ENCODE measurements around the gene PDE1C.

The PDE1C gene

GRCh38 chr7:32069116-32069650 lies 1.0 kb downstream of the PDE1C start:
- no peak overlapping the region for H3K27ac ChIP-seq (ENCODE audit: insufficient read depth in 1 of 2, low read depth in 1 of 2, low read length in 2 of 2, poor library complexity in 1 of 2, severe bottlenecking in 2 of 2)
- H3K4me1 ChIP-seq (ENCODE audit: control extremely low read depth in 1 of 4, control insufficient read depth in 4 of 4, insufficient read depth in 4 of 4, low read length in 3 of 4) = peaks cover 0 to 15% (median 10%) of the 10 kb centered on the region in 4 experiments
- CTCF ChIA-PET = no interaction called here
- H3K4me3 ChIP-seq (ENCODE audit: control insufficient read depth in 1 of 7, extremely low read depth in 1 of 7, insufficient read depth in 4 of 7, low read depth in 2 of 7, low read length in 6 of 7) = no peak overlapping the region
- DNase-seq = no peak
- peaks cover 13 to 63% (median 21%) of the 10 kb centered on the region in 5 experiments for H3K27me3 ChIP-seq (replicated peaks in 2 of 5; ENCODE audit: control insufficient read depth in 4 of 5, insufficient read depth in 5 of 5, low read length in 4 of 5)
- no peaks in the 10 kb centered on the region for H3K9me3 ChIP-seq (ENCODE audit: control extremely low read depth in 1 of 5, control insufficient read depth in 4 of 5, insufficient read depth in 2 of 5, low read depth in 1 of 5, low read length in 4 of 5)
- H3K36me3 ChIP-seq (ENCODE audit: control insufficient read depth in 4 of 4, insufficient read depth in 4 of 4, low read length in 3 of 4) = no peaks in the 10 kb centered on the region
- POLR2A ChIA-PET = no interaction called here

- CTCF ChIA-PET = no interaction called here
Measured at GRCh38 chr7:32068411-32069101, 1.7 kb downstream of the PDE1C start.

GRCh38 chr7:32066441-32066840 lies 3.8 kb downstream of the PDE1C start:
- H3K4me3 ChIP-seq (ENCODE audit: control insufficient read depth in 1 of 7, extremely low read depth in 1 of 7, insufficient read depth in 4 of 7, low read depth in 2 of 7, low read length in 6 of 7) = no peak overlapping the region
- H3K36me3 ChIP-seq (ENCODE audit: control insufficient read depth in 4 of 4, insufficient read depth in 4 of 4, low read length in 3 of 4) = no peaks in the 10 kb centered on the region
- ChIA-PET POLR2A (no interaction called here), CTCF (interaction anchor here (1.5 kb wide), 1 partner anchor 8 kb away, joined by 3 read pairs; no protein-coding TSS in a partner anchor)
- no peaks in the 10 kb centered on the region for H3K9me3 ChIP-seq (ENCODE audit: control extremely low read depth in 1 of 5, control insufficient read depth in 4 of 5, insufficient read depth in 2 of 5, low read depth in 1 of 5, low read length in 4 of 5)
- H3K27ac ChIP-seq (ENCODE audit: insufficient read depth in 1 of 2, low read depth in 1 of 2, low read length in 2 of 2, poor library complexity in 1 of 2, severe bottlenecking in 2 of 2) = no peak overlapping the region
- DNase-seq = no peak
- 90% methylated on average over 2 of the region's 2 CpGs for WGBS (ENCODE audit: insufficient coverage)
- peaks cover 9 to 45% (median 14%) of the 10 kb centered on the region in 5 experiments for H3K27me3 ChIP-seq (replicated peaks in 2 of 5; ENCODE audit: control insufficient read depth in 4 of 5, insufficient read depth in 5 of 5, low read length in 4 of 5)
- H3K4me1 ChIP-seq (ENCODE audit: control extremely low read depth in 1 of 4, control insufficient read depth in 4 of 4, insufficient read depth in 4 of 4, low read length in 3 of 4) = peaks cover 0 to 12% (median 10%) of the 10 kb centered on the region in 4 experiments

More at GRCh38 chr7:32068411-32069101, 1.7 kb downstream of the PDE1C start:
- POLR2A ChIA-PET = no interaction called here
- WGBS (ENCODE audit: insufficient coverage) = 91% methylated on average over 7 of the region's 11 CpGs
- no peak overlapping the region for H3K4me3 ChIP-seq (ENCODE audit: control insufficient read depth in 1 of 7, extremely low read depth in 1 of 7, insufficient read depth in 4 of 7, low read depth in 2 of 7, low read length in 6 of 7)
- peaks cover 0 to 15% (median 10%) of the 10 kb centered on the region in 4 experiments for H3K4me1 ChIP-seq (ENCODE audit: control extremely low read depth in 1 of 4, control insufficient read depth in 4 of 4, insufficient read depth in 4 of 4, low read length in 3 of 4)
- H3K27ac ChIP-seq (ENCODE audit: insufficient read depth in 1 of 2, low read depth in 1 of 2, low read length in 2 of 2, poor library complexity in 1 of 2, severe bottlenecking in 2 of 2) = no peak overlapping the region
- DNase-seq = no peak
- H3K36me3 ChIP-seq (ENCODE audit: control insufficient read depth in 4 of 4, insufficient read depth in 4 of 4, low read length in 3 of 4) = no peaks in the 10 kb centered on the region
- H3K27me3 ChIP-seq (replicated peaks in 2 of 5; ENCODE audit: control insufficient read depth in 4 of 5, insufficient read depth in 5 of 5, low read length in 4 of 5) = peaks cover 13 to 63% (median 21%) of the 10 kb centered on the region in 5 experiments
- no peaks in the 10 kb centered on the region for H3K9me3 ChIP-seq (ENCODE audit: control extremely low read depth in 1 of 5, control insufficient read depth in 4 of 5, insufficient read depth in 2 of 5, low read depth in 1 of 5, low read length in 4 of 5)

GRCh38 chr7:32063614-32064013 lies 6.6 kb downstream of the PDE1C start:
- ChIA-PET POLR2A (no interaction called here), CTCF (interaction anchor here (0.8 to 2.0 kb wide), 5 partner anchors 9 to 27 kb away, joined by 3 to 8 read pairs (median 5); no protein-coding TSS in a partner anchor)
- H3K27me3 ChIP-seq (replicated peaks in 2 of 5; ENCODE audit: control insufficient read depth in 4 of 5, insufficient read depth in 5 of 5, low read length in 4 of 5) = peaks cover 0 to 17% (median 8%) of the 10 kb centered on the region in 5 experiments
- no peak for DNase-seq
- no peak overlapping the region for H3K4me3 ChIP-seq (ENCODE audit: control insufficient read depth in 1 of 7, extremely low read depth in 1 of 7, insufficient read depth in 4 of 7, low read depth in 2 of 7, low read length in 6 of 7)
- no peaks in the 10 kb centered on the region for H3K9me3 ChIP-seq (ENCODE audit: control extremely low read depth in 1 of 5, control insufficient read depth in 4 of 5, insufficient read depth in 2 of 5, low read depth in 1 of 5, low read length in 4 of 5)
- no peak overlapping the region for H3K27ac ChIP-seq (ENCODE audit: insufficient read depth in 1 of 2, low read depth in 1 of 2, low read length in 2 of 2, poor library complexity in 1 of 2, severe bottlenecking in 2 of 2)
- H3K36me3 ChIP-seq (ENCODE audit: control insufficient read depth in 4 of 4, insufficient read depth in 4 of 4, low read length in 3 of 4) = no peaks in the 10 kb centered on the region
- H3K4me1 ChIP-seq (ENCODE audit: control extremely low read depth in 1 of 4, control insufficient read depth in 4 of 4, insufficient read depth in 4 of 4, low read length in 3 of 4) = no peaks in the 10 kb centered on the region
- 100% methylated on average over 1 of the region's 5 CpGs for WGBS (ENCODE audit: insufficient coverage)

- H3K27ac ChIP-seq (ENCODE audit: insufficient read depth in 1 of 2, low read depth in 1 of 2, low read length in 2 of 2, poor library complexity in 1 of 2, severe bottlenecking in 2 of 2) = no peak overlapping the region
- ChIA-PET CTCF (interaction anchor here (1.1 to 3.0 kb wide), 6 partner anchors 8 to 147 kb away, joined by 3 to 8 read pairs (median 4); partner anchors contain the start of gene PDE1C), POLR2A (no interaction called here)
- peaks cover 0 to 6% (median 3%) of the 10 kb centered on the region in 5 experiments for H3K27me3 ChIP-seq (replicated peaks in 2 of 5; ENCODE audit: control insufficient read depth in 4 of 5, insufficient read depth in 5 of 5, low read length in 4 of 5)
- H3K36me3 ChIP-seq (ENCODE audit: control insufficient read depth in 4 of 4, insufficient read depth in 4 of 4, low read length in 3 of 4) = no peaks in the 10 kb centered on the region
- 79% methylated on average over 4 of the region's 5 CpGs for WGBS (ENCODE audit: insufficient coverage)
- peak; percentile 17 to 57 (median 43) for DNase-seq
- H3K9me3 ChIP-seq (ENCODE audit: control extremely low read depth in 1 of 5, control insufficient read depth in 4 of 5, insufficient read depth in 2 of 5, low read depth in 1 of 5, low read length in 4 of 5) = no peaks in the 10 kb centered on the region
- no peak overlapping the region for H3K4me3 ChIP-seq (ENCODE audit: control insufficient read depth in 1 of 7, extremely low read depth in 1 of 7, insufficient read depth in 4 of 7, low read depth in 2 of 7, low read length in 6 of 7)
- no peaks in the 10 kb centered on the region for H3K4me1 ChIP-seq (ENCODE audit: control extremely low read depth in 1 of 4, control insufficient read depth in 4 of 4, insufficient read depth in 4 of 4, low read length in 3 of 4)
Measured at GRCh38 chr7:32062150-32062549, 8.1 kb downstream of the PDE1C start.

- no peaks in the 10 kb centered on the region for H3K4me1 ChIP-seq (ENCODE audit: control extremely low read depth in 1 of 4, control insufficient read depth in 4 of 4, insufficient read depth in 4 of 4, low read length in 3 of 4)
- CTCF ChIA-PET = interaction anchor here (1.3 to 3.0 kb wide), 3 partner anchors 9 to 10 kb away, joined by 4 to 8 read pairs (median 6); partner anchors contain the start of gene PDE1C
- WGBS (ENCODE audit: insufficient coverage) = 92% methylated on average over 2 of the region's 3 CpGs
Measured at GRCh38 chr7:32061346-32061745, 8.9 kb downstream of the PDE1C start.

More at GRCh38 chr7:32061346-32061745, 8.9 kb downstream of the PDE1C start:
- no peaks in the 10 kb centered on the region for H3K36me3 ChIP-seq (ENCODE audit: control insufficient read depth in 4 of 4, insufficient read depth in 4 of 4, low read length in 3 of 4)
- peaks cover 0 to 6% (median 1%) of the 10 kb centered on the region in 5 experiments for H3K27me3 ChIP-seq (replicated peaks in 2 of 5; ENCODE audit: control insufficient read depth in 4 of 5, insufficient read depth in 5 of 5, low read length in 4 of 5)
- no peak overlapping the region for H3K4me3 ChIP-seq (ENCODE audit: control insufficient read depth in 1 of 7, extremely low read depth in 1 of 7, insufficient read depth in 4 of 7, low read depth in 2 of 7, low read length in 6 of 7)
- H3K27ac ChIP-seq (ENCODE audit: insufficient read depth in 1 of 2, low read depth in 1 of 2, low read length in 2 of 2, poor library complexity in 1 of 2, severe bottlenecking in 2 of 2) = no peak overlapping the region
- H3K9me3 ChIP-seq (ENCODE audit: control extremely low read depth in 1 of 5, control insufficient read depth in 4 of 5, insufficient read depth in 2 of 5, low read depth in 1 of 5, low read length in 4 of 5) = no peaks in the 10 kb centered on the region
- POLR2A ChIA-PET = no interaction called here
- DNase-seq = no peak
